Globus pallidus (tissue), 1 donor: Measurements from ENCODE around the gene ZNF428.

Experiments
- DNase-seq: peaks from one replicate; pipeline ENCODE4 v3.0.0-alpha.2; 2015; ENCODE audit warnings: low spot score

ZNF428 gene

DNA sequence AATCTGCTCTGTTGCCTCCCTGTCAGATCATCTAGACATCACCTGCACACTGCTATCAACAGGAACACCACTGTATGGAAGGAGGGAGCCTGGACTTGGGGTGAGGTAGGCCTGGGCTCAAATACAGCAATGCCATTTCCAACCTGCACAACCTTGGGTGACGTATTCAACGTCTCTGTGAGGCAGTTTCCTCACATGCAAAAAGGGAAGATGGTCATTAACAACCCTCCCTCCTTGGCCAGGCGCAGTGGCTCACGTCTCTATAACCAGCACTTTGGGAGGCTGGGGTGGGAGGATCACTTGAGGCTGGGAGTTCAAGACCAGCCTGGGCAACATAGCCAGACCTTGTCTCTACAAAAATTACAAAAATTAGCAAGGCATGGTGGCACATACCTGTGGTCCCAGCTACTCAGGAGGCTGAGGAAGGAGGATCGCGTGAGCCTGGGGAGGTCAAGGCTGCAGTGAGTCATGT, 57.2 kb downstream of the ZNF428 start:
- DNase-seq = no peak

DNA sequence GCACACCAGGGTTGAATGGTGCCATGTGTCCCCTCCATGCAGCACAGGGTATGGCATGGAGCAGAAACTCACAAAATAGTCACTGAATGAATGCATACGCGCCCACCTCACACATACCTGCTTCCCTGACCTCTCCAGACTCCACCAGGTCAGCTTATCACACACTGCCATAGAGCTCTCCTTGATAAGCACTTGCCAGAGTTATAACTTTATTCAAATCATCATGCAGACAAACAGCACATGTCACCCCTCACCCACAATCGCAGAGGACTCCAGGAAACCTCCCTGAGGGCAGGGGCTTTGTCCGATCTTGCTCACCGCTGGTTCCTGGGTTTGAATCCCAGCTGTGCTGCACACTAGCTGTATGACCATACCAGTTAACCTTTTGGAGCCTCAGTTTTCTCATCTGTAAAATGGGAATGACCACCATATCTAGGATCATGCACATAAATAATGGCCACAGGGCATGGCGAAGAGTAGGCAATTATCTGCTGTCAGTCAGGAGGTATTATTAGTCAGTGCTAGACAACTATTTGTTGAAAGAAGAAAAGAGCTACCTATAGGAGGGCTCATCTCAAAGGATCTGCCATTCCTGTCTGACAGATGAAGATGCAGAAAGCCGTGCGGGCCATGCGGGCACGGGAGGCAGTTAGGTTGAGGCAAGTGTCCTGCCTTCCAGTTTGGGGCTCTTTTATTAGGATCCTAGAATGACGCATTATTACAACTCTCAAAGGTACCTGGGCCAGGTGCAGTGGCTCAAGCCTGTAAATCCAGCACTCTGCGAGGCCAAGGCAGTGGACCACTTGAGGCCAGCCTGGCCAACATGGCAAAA, 58.1 kb downstream of the ZNF428 start:
- no peak for DNase-seq

DNA sequence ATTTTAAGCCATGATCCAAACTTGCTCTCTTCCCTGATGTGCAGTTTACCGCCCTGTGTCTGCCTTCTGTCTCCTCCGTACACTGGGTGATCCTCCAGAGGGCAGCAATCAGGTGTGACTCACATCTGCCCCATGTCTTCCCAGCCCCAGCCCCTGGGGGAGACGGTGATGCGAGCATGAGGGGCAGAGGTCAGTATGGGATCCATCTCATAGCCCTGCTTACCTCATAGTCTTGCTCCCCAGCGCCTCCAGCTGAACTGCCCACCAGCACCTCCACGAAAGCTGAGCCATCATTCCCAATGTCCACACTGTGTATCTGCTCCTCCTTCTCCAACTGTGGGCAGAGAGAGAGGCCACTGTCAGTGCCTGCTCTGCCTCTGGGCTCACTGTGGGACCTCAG, 58.7 kb downstream of the ZNF428 start:
- DNase-seq = no peak
